Urinary bladder (tissue), 4 donors: ENCODE data around the gene FLNC. TPM values are rescaled to one million over a fixed set of nuclear protein-coding genes. Genes with fewer than 3 reads are reported as not detected.

ENCODE experiments used
- DNase-seq: peaks from one replicate; pipeline ENCODE4 v3.0.0-alpha.2; 2015; ENCODE audit errors: extremely low spot score
- H3K27ac ChIP-seq: one replicate; pipeline ENCODE4 v1.5.1; 2013; ENCODE audit warnings: low read depth, mild to moderate bottlenecking, moderate library complexity
- H3K36me3 ChIP-seq: one replicate; pipeline ENCODE4 v1.6.1; 2013; ENCODE audit warnings: mild to moderate bottlenecking, moderate library complexity; ENCODE audit not compliant: insufficient read depth
- H3K4me1 ChIP-seq: one replicate; pipeline ENCODE4 v1.6.1; 2013; ENCODE audit warnings: mild to moderate bottlenecking, moderate library complexity; ENCODE audit not compliant: insufficient read depth
- H3K4me3 ChIP-seq: one replicate; pipeline ENCODE4 v1.5.1; 2013; ENCODE audit warnings: low read depth, low read length
- WGBS: extraction: QIAGEN DNeasy Blood & Tissue Kit; methylation state at CpG from one replicate; pipeline ENCODE4 v1.1.7; 2013; 5-methylcytosine and 5-hydroxymethylcytosine counted together
- polyA plus RNA-seq: library from polyadenylated mRNA; stranded (reverse); fragments of 200-250 nt; gene quantifications from one replicate; pipeline ENCODE4 v1.2.3, GENCODE V29; 2013
- total RNA-seq: library from RNA; depleted of rRNA; stranded (reverse); fragments of >200 nt; gene quantifications from one replicate; pipeline ENCODE4 v1.2.3, GENCODE V29; 2014
- donor health status: healthy with polysubstance abuse.
- donor health status: healthy.

FLNC gene
- total and polyA plus RNA-seq, 2 donors, result 136 to 336 TPM

- WGBS, result 7% methylated on average over 22 of the region's 22 CpGs
- Histone ChIP-seq H3K36me3 (no peaks in the 10 kb centered on the region), H3K27ac (peak overlapping the region; percentile 11), H3K4me3 (peak overlapping the region; percentile 4), H3K4me1 (peaks cover 2% of the 10 kb centered on the region)
- peak; percentile 59 for DNase-seq
Observed at GRCh38 chr7:128831994-128832879, 2.0 kb downstream of the FLNC start.

- no peak for DNase-seq
- WGBS, result 15% methylated on average over 2 of the region's 2 CpGs
- H3K36me3 ChIP-seq, result no peaks in the 10 kb centered on the region
- peak overlapping the region; percentile 11 for H3K27ac ChIP-seq
- H3K4me3 ChIP-seq, result no peak overlapping the region
- peaks cover 2% of the 10 kb centered on the region for H3K4me1 ChIP-seq
Observed at GRCh38 chr7:128832880-128833147, 2.6 kb downstream of the FLNC start.

GRCh38 chr7:128833148-128833945 lies 3.1 kb downstream of the FLNC start:
- H3K4me3 ChIP-seq, result no peak overlapping the region
- peak; percentile 78 for DNase-seq
- H3K27ac ChIP-seq, result peak overlapping the region; percentile 11
- 8% methylated on average over 13 of the region's 13 CpGs for WGBS
- no peaks in the 10 kb centered on the region for H3K36me3 ChIP-seq
- H3K4me1 ChIP-seq, result peaks cover 2% of the 10 kb centered on the region

GRCh38 chr7:128833946-128834325 lies 3.7 kb downstream of the FLNC start:
- Histone ChIP-seq H3K4me3 (no peak overlapping the region), H3K4me1 (peaks cover 2% of the 10 kb centered on the region), H3K27ac (no peak overlapping the region), H3K36me3 (no peaks in the 10 kb centered on the region)
- no peak for DNase-seq
- 20% methylated on average over 4 of the region's 4 CpGs for WGBS

- Histone ChIP-seq H3K27ac (no peak overlapping the region), H3K36me3 (no peaks in the 10 kb centered on the region), H3K4me3 (no peak overlapping the region), H3K4me1 (no peaks in the 10 kb centered on the region)
- no peak for DNase-seq
- WGBS, result 83% methylated on average over 16 of the region's 16 CpGs
Observed at GRCh38 chr7:128835231-128835751, 5.1 kb downstream of the FLNC start.

- Histone ChIP-seq H3K27ac (no peak overlapping the region), H3K4me1 (no peaks in the 10 kb centered on the region), H3K36me3 (no peaks in the 10 kb centered on the region), H3K4me3 (no peak overlapping the region)
- DNase-seq, result no peak
- WGBS, result 51% methylated on average over 14 of the region's 14 CpGs
Observed at GRCh38 chr7:128835790-128836641, 5.8 kb downstream of the FLNC start.

GRCh38 chr7:128836729-128837348 lies 6.6 kb downstream of the FLNC start:
- WGBS, result 85% methylated on average over 14 of the region's 14 CpGs
- H3K27ac ChIP-seq, result no peak overlapping the region
- H3K4me3 ChIP-seq, result no peak overlapping the region
- H3K36me3 ChIP-seq, result no peaks in the 10 kb centered on the region
- H3K4me1 ChIP-seq, result no peaks in the 10 kb centered on the region
- DNase-seq, result no peak

GRCh38 chr7:128837521-128837921 lies 7.3 kb downstream of the FLNC start:
- no peaks in the 10 kb centered on the region for H3K36me3 ChIP-seq
- DNase-seq, result no peak
- no peak overlapping the region for H3K4me3 ChIP-seq
- WGBS, result 91% methylated on average over 16 of the region's 16 CpGs
- H3K4me1 ChIP-seq, result no peaks in the 10 kb centered on the region
- H3K27ac ChIP-seq, result no peak overlapping the region

GRCh38 chr7:128838109-128838779 lies 8.0 kb downstream of the FLNC start:
- Histone ChIP-seq H3K36me3 (no peaks in the 10 kb centered on the region), H3K27ac (no peak overlapping the region), H3K4me1 (no peaks in the 10 kb centered on the region), H3K4me3 (no peak overlapping the region)
- DNase-seq, result no peak
- whole genome bisulfite sequencing, result 90% methylated on average over 22 of the region's 22 CpGs

GRCh38 chr7:128838981-128839731 lies 8.9 kb downstream of the FLNC start:
- DNase-seq, result no peak
- Histone ChIP-seq H3K4me1 (no peaks in the 10 kb centered on the region), H3K27ac (no peak overlapping the region), H3K36me3 (no peaks in the 10 kb centered on the region), H3K4me3 (no peak overlapping the region)
- WGBS, result 85% methylated on average over 17 of the region's 17 CpGs

GRCh38 chr7:128839751-128840177 lies 9.6 kb downstream of the FLNC start:
- Histone ChIP-seq H3K4me3 (no peak overlapping the region), H3K36me3 (no peaks in the 10 kb centered on the region), H3K4me1 (no peaks in the 10 kb centered on the region), H3K27ac (no peak overlapping the region)
- no peak for DNase-seq
- 86% methylated on average over 13 of the region's 13 CpGs for WGBS
